NCI-H748 treated with DMSO at 0.1 percent for 48 hours (cell line): ENCODE results near the gene EXOSC1.
"Not testable (repeated sequence)": the region's sequence is repeated elsewhere in the genome, so short reads cannot be mapped to it uniquely, and the experiment has no call there.

Experiments
- DNase-seq: peaks from one replicate; lab custom pipeline; 2025; lab: John Stamatoyannopoulos, UW

Gene EXOSC1

GRCh38 chr10:97407952-97408248, 37.9 kb downstream of the EXOSC1 start:
- DNase-seq = no peak

GRCh38 chr10:97407211-97407951, 38.4 kb downstream of the EXOSC1 start:
- DNase-seq = peak; percentile 53

GRCh38 chr10:97406483-97406882, 39.3 kb downstream of the EXOSC1 start:
- not testable (repeated sequence) for DNase-seq

DNA sequence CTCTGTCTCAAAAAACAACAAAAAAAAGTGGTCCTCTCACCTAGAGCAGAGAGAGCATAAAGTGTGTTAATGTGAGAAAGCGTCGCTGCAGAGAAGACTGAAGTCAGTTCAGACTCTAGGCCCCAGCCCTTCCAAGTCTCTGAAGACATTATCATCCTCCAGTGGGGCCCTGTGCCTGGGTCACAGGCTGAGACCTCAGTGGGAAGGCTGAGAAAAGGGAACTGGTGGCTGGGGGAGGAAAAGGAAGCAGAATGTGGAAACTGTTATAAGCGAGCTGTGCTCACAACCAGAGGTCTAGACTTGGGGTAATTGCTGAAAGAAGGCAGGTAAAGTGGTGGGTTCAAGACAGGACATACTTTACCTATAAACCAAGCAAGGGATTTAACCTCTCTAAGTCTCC, 39.7 kb downstream of the EXOSC1 start:
- DNase-seq = no peak

DNA sequence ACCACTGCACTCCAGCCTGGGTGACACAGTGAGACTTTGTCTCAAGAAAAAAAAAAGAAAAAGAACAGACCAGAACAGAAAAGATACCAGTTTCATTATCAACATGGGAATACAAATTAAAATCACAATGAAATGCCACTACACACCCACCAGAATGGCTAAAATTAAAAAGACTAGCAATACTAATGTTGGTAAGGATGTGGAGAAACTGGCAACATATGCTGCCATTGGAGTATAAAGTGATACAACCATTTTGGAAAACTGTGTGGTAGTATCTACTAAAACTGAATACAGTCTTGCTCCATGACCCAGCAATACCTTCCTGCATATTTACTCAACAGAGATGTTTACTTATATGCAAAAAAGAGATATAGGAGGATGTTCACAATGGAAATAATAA, 41.8 kb downstream of the EXOSC1 start:
- no peak for DNase-seq

GRCh38 chr10:97401455-97401919, 44.3 kb downstream of the EXOSC1 start:
- DNase-seq = no peak

DNA sequence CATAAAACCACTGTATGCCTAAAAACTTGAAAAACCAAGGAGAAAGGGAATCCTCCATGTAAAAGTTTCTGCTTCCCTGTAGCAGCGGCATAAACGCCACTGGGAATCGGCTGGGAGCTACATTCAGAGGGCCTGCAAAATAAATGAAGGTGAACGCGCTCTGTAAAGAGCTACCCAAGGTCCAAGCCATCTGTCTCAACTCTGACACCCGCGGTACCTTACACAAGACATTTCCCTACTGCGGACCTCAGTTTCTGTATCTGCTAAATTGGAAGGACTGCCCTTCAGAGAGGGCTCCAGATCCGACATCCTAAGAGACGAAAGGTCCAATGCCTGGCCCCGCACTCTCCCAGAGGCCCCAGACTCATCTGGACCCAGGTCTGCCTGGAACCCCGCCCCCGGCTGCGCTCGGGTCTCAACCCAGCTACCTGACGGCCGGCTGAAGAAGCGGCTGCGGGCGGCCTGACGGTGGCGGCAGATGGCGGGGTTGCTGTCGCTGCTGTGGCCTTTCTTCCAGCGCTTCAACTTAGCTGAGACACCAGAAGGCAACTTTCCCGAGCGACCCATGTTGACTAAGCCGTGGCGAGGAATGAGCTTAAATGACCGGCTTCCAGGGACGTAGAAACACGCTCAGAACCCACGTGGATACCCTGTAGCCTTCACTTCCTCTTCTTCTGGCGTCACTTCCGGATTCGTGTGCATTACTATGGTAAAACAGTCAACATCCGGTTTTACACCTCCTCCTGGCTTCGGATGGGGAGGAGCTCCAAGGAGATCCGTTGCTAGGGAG, 44.9 kb downstream of the EXOSC1 start, which contains the start of gene RRP12:
Gene RRP12, minus strand, starts transcription at position 676 of the 790 bp plus-strand sequence. Its CDS starts 109 bp downstream, at position 567.
- peak; percentile 40 for DNase-seq

DNA sequence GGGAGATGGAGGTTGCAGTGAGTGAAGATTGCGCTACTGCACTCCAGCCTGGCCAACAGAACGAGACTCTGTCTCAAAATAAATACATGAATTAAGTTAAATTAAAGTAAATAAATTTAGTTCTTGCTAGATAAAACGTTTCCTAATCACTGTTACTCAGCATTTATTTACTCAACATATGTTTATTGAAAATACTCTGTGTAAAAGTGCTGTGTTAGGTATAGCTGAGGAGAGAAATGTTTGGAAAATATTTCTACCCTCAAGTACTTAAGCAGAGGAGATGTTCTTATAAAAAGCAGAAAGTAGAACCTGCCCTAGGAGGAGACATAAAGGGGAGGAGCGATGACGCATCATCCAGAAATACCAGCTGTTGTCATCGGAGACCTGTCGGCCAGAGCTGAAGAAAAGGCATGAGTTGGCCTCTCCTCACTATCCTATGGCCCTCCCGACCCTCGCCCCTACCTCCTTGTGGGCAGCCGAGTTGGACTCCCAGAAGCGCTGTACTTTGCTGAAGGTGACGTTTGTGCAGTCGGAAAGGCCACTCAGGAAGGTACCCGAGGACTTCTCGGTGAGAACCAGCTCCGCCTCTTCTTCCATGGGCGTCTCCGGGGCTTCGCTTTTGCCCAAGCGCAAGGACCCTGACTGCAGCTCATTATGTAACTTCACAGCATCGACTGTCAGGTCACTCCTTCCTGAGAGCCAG, 45.8 kb downstream of the EXOSC1 start:
- DNase-seq = no peak

GRCh38 chr10:97396056-97396455, 49.8 kb downstream of the EXOSC1 start:
- no peak for DNase-seq

- DNase-seq = no peak
These were observed 52.7 kb downstream of the EXOSC1 start for GRCh38 chr10:97393034-97393573.

- DNase-seq = no peak
These were observed 55.7 kb downstream of the EXOSC1 start for GRCh38 chr10:97390091-97390490.

DNA sequence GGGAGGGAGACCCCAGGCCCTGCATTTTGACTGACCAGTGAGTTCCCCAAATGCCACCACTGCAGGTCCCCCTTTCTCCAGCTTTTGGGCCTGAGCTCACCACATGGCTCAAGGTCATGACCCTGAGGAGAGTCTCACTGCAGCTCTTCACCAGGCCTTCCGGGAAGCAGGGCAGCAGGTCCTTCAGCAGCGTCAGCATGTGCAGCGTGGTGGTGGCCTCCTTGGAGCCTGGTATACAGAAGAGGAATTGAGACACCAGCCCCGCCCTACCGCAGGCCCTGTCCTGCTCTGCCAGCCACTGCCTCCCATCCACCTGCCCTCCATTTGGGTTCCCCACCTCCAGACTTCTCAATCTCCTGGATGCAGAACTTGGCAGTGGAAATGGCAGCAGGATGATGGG, 57.7 kb downstream of the EXOSC1 start:
- DNase-seq = no peak
